ENCODE measurements around the gene RMRP.

RMRP gene

GRCh38 chr9:35667939-35668338, 10.1 kb upstream of the RMRP start:
- DNase-seq (ENCODE audit: low read depth, low spot score) = no peak
- no peak overlapping the region for H3K27ac ChIP-seq

GRCh38 chr9:35666549-35666948, 8.7 kb upstream of the RMRP start:
- no peak for DNase-seq (ENCODE audit: low read depth, low spot score)

GRCh38 chr9:35666045-35666444, 8.2 kb upstream of the RMRP start:
- DNase-seq (ENCODE audit: low read depth, low spot score) = no peak
- H3K27ac ChIP-seq = no peak overlapping the region

More at GRCh38 chr9:35666549-35666948, 8.7 kb upstream of the RMRP start:
- no peak overlapping the region for H3K27ac ChIP-seq

GRCh38 chr9:35665471-35665818, 7.6 kb upstream of the RMRP start:
- H3K27ac ChIP-seq = no peak overlapping the region
- no peak for DNase-seq (ENCODE audit: low read depth, low spot score)

GRCh38 chr9:35664531-35665470, 7.0 kb upstream of the RMRP start, which contains the start of gene ARHGEF39:
ARHGEF39 (minus strand) TSS chr9:35665195; CDS start chr9:35665169, 26 bp downstream.
- no peak for DNase-seq (ENCODE audit: low read depth, low spot score)
- no peak within 1 kb of the TSS for H3K27ac ChIP-seq

GRCh38 chr9:35662437-35662836, 4.6 kb upstream of the RMRP start:
- no peak overlapping the region for H3K27ac ChIP-seq
- DNase-seq (ENCODE audit: low read depth, low spot score) = no peak

GRCh38 chr9:35661756-35662350, 4.0 kb upstream of the RMRP start:
- H3K27ac ChIP-seq = no peak overlapping the region
- DNase-seq (ENCODE audit: low read depth, low spot score) = no peak

- no peak for DNase-seq (ENCODE audit: low read depth, low spot score)
- H3K27ac ChIP-seq = no peak overlapping the region
Observed at GRCh38 chr9:35660966-35661415, 3.2 kb upstream of the RMRP start.

GRCh38 chr9:35659340-35659739, 1.5 kb upstream of the RMRP start:
- peak overlapping the region; percentile 86 for H3K27ac ChIP-seq
- no peak for DNase-seq (ENCODE audit: low read depth, low spot score)

GRCh38 chr9:35658968-35659220, 1.1 kb upstream of the RMRP start:
- DNase-seq (ENCODE audit: low read depth, low spot score) = no peak
- H3K27ac ChIP-seq = peak overlapping the region; percentile 86

- DNase-seq (ENCODE audit: low read depth, low spot score) = no peak
- H3K27ac ChIP-seq = peak within 1 kb of the TSS; percentile 86
Observed at GRCh38 chr9:35658137-35658967, 533 bp upstream of the RMRP start, which contains the start of gene CCDC107. CCDC107 (plus strand) TSS chr9:35658292; CDS start chr9:35658380, 88 bp downstream.

- no peak for DNase-seq (ENCODE audit: low read depth, low spot score)
- no peak overlapping the region for H3K27ac ChIP-seq
Observed at GRCh38 chr9:35656831-35657545, 831 bp downstream of the RMRP start.

- DNase-seq (ENCODE audit: low read depth, low spot score) = no peak
- H3K27ac ChIP-seq = no peak overlapping the region
Observed at GRCh38 chr9:35656348-35656747, 1.5 kb downstream of the RMRP start.

GRCh38 chr9:35653611-35654010, 4.2 kb downstream of the RMRP start:
- no peak overlapping the region for H3K27ac ChIP-seq
- no peak for DNase-seq (ENCODE audit: low read depth, low spot score)

GRCh38 chr9:35652829-35653209, 5.0 kb downstream of the RMRP start:
- no peak overlapping the region for H3K27ac ChIP-seq
- no peak for DNase-seq (ENCODE audit: low read depth, low spot score)

- no peak overlapping the region for H3K27ac ChIP-seq
- no peak for DNase-seq (ENCODE audit: low read depth, low spot score)
Observed at GRCh38 chr9:35651956-35652828, 5.6 kb downstream of the RMRP start.

- DNase-seq (ENCODE audit: low read depth, low spot score) = no peak
Observed at GRCh38 chr9:35650341-35651158, 7.3 kb downstream of the RMRP start, which contains the start of gene SIT1. SIT1 (minus strand) TSS chr9:35650931; CDS start chr9:35650853, 78 bp downstream.

More at GRCh38 chr9:35650341-35651158, 7.3 kb downstream of the RMRP start, which contains the start of gene SIT1:
- H3K27ac ChIP-seq = no peak within 1 kb of the TSS
